PC-3 (cell line): ENCODE measurements around the gene LRRC8C.

Experiments used
- CTCF ChIP-seq: fragments of 300-600 bp; sonication (generic); conservative IDR thresholded peaks from 2 replicates; pipeline ENCODE4 v1.5.1; 2017; ENCODE audit warnings: antibody characterized with exemption, low read depth, mild to moderate bottlenecking, low read length
- EZH2 ChIP-seq: fragments of 300-600 bp; sonication (generic); IDR thresholded peaks from one replicate; pipeline ENCODE4 v1.6.1; 2017; ENCODE audit warnings: antibody characterized with exemption, mild to moderate bottlenecking, low read length; ENCODE audit not compliant: unreplicated experiment
- EZH2phosphoT487 ChIP-seq: fragments of 300-600 bp; sonication (generic); IDR thresholded peaks from 2 replicates; pipeline ENCODE4 v1.6.1; 2018; ENCODE audit warnings: mild to moderate bottlenecking, antibody characterized with exemption, low read length, borderline replicate concordance

- no peak for TF ChIP-seq CTCF
- no peak for TF ChIP-seq EZH2phosphoT487
- TF ChIP-seq EZH2: no peak
Measured at GRCh38 chr1:89761901-89762300, 129.0 kb downstream of the LRRC8C start.
